Fibroblast of pulmonary artery (primary cell): ENCODE data around the gene PLCXD3.
A peak's percentile ranks its signal among the peaks of the same experiment; 100 is the strongest.

ENCODE experiments used
- DNase-seq: peaks from one replicate; pipeline ENCODE4 v3.0.0-alpha.2; 2010; ENCODE audit warnings: low read depth
- H3K4me3 ChIP-seq: replicated peaks from 2 replicates; pipeline ENCODE4 v1.5.1; 2011; ENCODE audit warnings: low read depth, mild to moderate bottlenecking, control low read depth, low read length, moderate library complexity
- TF ChIP-seq, protein P1 (sequence below): IDR thresholded peaks from 2 replicates; pipeline ENCODE4 v1.5.1; 2011; ENCODE audit warnings: mild to moderate bottlenecking, control low read depth, low read length, inconsistent platforms; ENCODE audit errors: missing control alignments

The PLCXD3 gene, protein sequence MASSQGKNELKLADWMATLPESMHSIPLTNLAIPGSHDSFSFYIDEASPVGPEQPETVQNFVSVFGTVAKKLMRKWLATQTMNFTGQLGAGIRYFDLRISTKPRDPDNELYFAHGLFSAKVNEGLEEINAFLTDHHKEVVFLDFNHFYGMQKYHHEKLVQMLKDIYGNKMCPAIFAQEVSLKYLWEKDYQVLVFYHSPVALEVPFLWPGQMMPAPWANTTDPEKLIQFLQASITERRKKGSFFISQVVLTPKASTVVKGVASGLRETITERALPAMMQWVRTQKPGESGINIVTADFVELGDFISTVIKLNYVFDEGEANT

DNA sequence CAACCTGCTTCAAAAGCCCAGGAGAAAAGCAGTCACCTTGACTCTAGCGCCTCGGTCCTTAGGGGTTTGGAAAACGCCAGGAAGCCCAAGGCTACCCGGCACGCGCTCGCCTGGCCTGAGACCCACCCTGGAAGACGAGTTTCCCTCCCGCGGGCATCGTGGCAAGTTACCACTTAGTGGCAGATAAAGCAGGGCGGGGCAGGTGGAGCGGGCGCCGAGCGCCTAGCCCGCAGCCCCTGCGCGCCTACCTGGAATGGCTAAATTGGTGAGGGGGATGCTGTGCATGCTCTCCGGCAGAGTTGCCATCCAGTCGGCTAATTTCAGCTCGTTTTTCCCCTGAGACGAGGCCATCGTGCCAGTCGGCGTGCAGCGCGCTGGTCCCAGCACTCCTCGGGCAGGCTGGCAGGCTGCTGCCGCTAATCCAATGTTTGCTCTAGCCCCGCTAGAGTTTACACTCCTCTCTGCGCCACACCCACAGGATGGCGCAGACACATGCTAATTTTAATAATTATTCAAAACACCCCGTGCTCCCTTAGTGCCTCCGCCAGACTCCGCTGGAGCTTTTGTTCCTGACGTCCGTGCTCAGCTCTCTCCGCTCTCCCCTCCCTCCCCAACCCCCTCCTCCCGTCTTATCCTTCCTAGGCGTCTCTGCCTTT is at the start of gene PLCXD3:
PLCXD3 (minus strand) TSS at position 426 of the 656 bp plus-strand sequence; CDS start at position 351, 75 bp downstream.
- H3K4me3 ChIP-seq, result peak within 1 kb of the TSS; percentile 83
- TF ChIP-seq, protein P1, sequence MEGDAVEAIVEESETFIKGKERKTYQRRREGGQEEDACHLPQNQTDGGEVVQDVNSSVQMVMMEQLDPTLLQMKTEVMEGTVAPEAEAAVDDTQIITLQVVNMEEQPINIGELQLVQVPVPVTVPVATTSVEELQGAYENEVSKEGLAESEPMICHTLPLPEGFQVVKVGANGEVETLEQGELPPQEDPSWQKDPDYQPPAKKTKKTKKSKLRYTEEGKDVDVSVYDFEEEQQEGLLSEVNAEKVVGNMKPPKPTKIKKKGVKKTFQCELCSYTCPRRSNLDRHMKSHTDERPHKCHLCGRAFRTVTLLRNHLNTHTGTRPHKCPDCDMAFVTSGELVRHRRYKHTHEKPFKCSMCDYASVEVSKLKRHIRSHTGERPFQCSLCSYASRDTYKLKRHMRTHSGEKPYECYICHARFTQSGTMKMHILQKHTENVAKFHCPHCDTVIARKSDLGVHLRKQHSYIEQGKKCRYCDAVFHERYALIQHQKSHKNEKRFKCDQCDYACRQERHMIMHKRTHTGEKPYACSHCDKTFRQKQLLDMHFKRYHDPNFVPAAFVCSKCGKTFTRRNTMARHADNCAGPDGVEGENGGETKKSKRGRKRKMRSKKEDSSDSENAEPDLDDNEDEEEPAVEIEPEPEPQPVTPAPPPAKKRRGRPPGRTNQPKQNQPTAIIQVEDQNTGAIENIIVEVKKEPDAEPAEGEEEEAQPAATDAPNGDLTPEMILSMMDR, result no peak
- peak; percentile 64 for DNase-seq

DNA sequence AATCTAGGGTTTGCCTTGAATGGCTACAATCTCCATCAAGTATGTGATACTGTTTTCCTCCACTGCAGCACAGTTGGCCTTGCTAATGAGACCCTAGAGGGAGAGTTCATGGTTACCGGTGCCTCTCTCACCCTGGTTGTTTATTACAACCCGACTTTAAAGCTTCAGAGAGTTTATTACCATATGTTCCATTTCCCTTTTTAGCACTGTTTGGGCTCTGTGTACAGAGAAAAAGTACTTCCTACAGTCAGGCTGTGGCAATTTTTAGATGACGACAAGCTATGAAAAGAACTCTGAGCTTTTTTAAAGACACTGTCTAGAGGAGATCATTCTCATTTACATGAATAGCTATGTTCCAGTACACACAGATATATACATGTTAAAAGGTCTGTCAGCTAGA is 48.8 kb upstream of the PLCXD3 start:
- TF ChIP-seq, protein P1, result no peak

DNA sequence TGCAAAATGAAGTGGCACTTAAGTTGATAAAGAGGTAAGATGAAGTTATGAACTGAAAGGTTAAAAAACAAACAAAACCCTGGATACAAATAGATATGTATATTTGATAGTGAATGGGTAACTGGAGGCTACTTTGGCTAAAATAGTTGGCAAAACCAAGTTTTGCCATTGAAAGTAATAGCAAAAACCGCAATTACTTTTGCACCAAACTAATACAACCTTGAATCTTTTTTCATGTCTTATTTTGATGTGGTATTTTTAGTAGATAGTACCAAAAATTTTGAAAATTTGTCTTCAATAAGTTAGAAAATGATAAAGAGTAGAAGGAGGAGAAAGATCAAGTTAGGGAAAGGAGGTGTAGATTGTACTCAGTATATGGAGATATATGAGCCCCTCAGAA is 47.9 kb upstream of the PLCXD3 start:
- DNase-seq, result no peak
- TF ChIP-seq, protein P1, result no peak
- H3K4me3 ChIP-seq, result no peak overlapping the region

More for the DNA sequence above, 48.8 kb upstream of the PLCXD3 start:
- DNase-seq, result no peak
- no peak overlapping the region for H3K4me3 ChIP-seq

DNA sequence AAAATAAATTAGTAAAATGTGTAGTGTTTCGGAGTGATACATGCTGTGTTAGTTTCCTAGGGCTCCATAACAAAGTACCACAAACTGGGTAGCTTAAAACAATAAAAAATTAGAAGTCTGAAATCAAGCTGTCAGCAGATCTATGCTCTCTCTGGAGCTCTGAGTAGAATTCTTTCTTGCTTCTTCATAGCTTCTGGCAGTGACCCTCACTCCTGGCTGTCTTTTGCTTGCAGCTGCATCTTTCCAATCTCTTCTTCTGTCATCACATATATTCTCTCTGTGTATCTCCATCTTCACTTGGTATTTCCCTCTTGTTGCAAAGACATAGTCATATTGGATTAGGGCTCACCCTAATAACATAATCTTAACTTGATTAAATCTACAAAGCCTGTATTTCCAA is 37.6 kb upstream of the PLCXD3 start:
- TF ChIP-seq, protein P1, result no peak
- no peak overlapping the region for H3K4me3 ChIP-seq
- no peak for DNase-seq

DNA sequence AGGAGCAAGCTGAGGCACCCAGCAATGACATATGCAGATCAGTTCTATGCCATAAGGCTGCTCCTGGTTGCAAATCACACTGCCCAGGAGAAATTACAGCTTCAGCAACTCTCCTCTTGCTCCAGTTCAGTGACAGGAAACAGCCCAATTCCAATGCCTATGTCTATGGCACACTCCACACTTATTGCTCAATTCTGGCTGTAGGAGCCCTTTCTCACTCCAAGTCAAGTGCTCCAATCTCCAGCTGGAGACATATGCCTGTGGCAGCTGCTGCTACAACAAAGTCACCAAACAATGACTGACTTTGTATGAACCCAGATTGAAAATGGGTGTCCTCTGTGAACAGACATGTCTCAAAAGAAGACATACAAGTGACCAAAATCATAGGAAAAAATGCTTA is 31.8 kb upstream of the PLCXD3 start:
- peak; percentile 30 for DNase-seq
- H3K4me3 ChIP-seq, result no peak overlapping the region
- TF ChIP-seq, protein P1, result no peak

DNA sequence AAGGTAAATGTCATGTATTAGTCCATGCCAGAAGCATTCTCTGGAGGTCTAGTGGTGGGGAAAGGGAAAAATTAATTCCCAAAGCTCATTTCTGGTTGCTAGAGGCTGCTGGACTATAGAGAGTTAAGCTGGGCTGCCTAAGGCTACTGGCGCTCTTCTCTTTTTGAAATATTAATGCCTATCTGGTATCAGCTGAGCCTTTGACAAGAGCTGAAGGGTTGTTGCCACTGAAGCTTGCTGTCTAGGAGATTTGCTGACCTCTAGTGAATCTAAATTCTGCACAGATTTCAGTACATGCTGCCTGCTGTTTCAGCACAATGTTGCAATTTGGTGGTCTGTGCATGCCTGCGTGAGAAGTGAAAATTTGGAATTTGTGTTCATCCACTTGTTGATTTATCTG is 29.1 kb upstream of the PLCXD3 start:
- no peak overlapping the region for H3K4me3 ChIP-seq
- DNase-seq, result peak; percentile 18
- TF ChIP-seq, protein P1, result no peak
